Lung (tissue), 12 donors: Measurements from ENCODE around the gene MDK. TPM values are rescaled to one million over a fixed set of nuclear protein-coding genes. Genes with fewer than 3 reads are reported as not detected.

Experiments
- ATAC-seq: fragments of 200-7000 bp; cut with Tn5 transposase; one replicate; pipeline ENCODE4 v1.9.1; 2020; ENCODE audit warnings: moderate number of reproducible peaks; ENCODE audit not compliant: insufficient read depth, low FRiP score
- DNase-seq, 3 donors: peaks; one replicate each; pipeline ENCODE4 v3.0.0-alpha.2; 2013 to 2017
- H3K27ac ChIP-seq, 2 donors: one replicate each; pipeline ENCODE4 v1.5.1; 2013; ENCODE audit warnings: mild to moderate bottlenecking in 2 of 2, moderate library complexity in 2 of 2, control low read depth in 1 of 2, inconsistent platforms in 1 of 2, low read depth in 1 of 2, low read length in 1 of 2
- H3K27me3 ChIP-seq, 3 donors: one replicate each; pipeline ENCODE4 v1.5.1; 2013; ENCODE audit warnings: low read length in 2 of 3; ENCODE audit not compliant: control insufficient read depth in 3 of 3, insufficient read depth in 3 of 3
- H3K36me3 ChIP-seq, 4 donors: one replicate each; pipeline ENCODE4 v1.5.1; 2013; ENCODE audit warnings: low read length in 4 of 4, mild to moderate bottlenecking in 1 of 4, moderate library complexity in 1 of 4; ENCODE audit not compliant: control insufficient read depth in 4 of 4, insufficient read depth in 4 of 4
- H3K4me1 ChIP-seq, 5 donors: one replicate each; pipeline ENCODE4 v1.5.1; 2013; ENCODE audit warnings: low read length in 5 of 5, mild to moderate bottlenecking in 2 of 5, moderate library complexity in 1 of 5; ENCODE audit not compliant: control insufficient read depth in 5 of 5, insufficient read depth in 5 of 5
- H3K4me3 ChIP-seq: one replicate; pipeline ENCODE4 v1.5.1; 2013; ENCODE audit warnings: mild to moderate bottlenecking, control low read depth, moderate library complexity
- H3K9ac ChIP-seq, 2 donors: one replicate each; pipeline ENCODE4 v1.5.1; 2013; ENCODE audit warnings: low read length in 2 of 2, control low read depth in 1 of 2; ENCODE audit not compliant: insufficient read depth in 1 of 2
- H3K9me3 ChIP-seq, 4 donors: one replicate each; pipeline ENCODE4 v1.5.1; 2013; ENCODE audit warnings: low read length in 3 of 4, mild to moderate bottlenecking in 1 of 4, moderate library complexity in 1 of 4; ENCODE audit not compliant: control insufficient read depth in 4 of 4, insufficient read depth in 3 of 4
- CTCF ChIP-seq: IDR thresholded peaks from 2 replicates; pipeline ENCODE4 v1.5.1; 2012; ENCODE audit warnings: mild to moderate bottlenecking; ENCODE audit errors: control extremely low read depth, extremely low read depth
- WGBS, 2 donors: extraction: QIAGEN DNeasy Blood & Tissue Kit; methylation state at CpG; one replicate each; pipeline ENCODE4 v1.1.7; 2013; 5-methylcytosine and 5-hydroxymethylcytosine counted together
- polyA plus RNA-seq, 2 donors: library from polyadenylated mRNA; stranded (reverse); fragments of 200-250 nt; gene quantifications; one replicate each; pipeline ENCODE4 v1.2.1, GENCODE V29; 2013
- total RNA-seq, 2 donors: library from RNA; depleted of rRNA in 1 of 2; stranded (reverse); fragments of >200 nt in 1 of 2; gene quantifications; one replicate each; pipeline ENCODE4 v1.2.1, GENCODE V29; 2014 to 2021
- donor health status: control.
- donor health status: control.
- donor health status: Bipolar disorder and iron deficiency.
- donor health status: healthy.
- donor health status: DM: yes; HTN: yes; CAD: no.

MDK gene
- total and polyA plus RNA-seq, 4 donors = 26.9 to 134 (median 41.5) TPM

GRCh38 chr11:46376258-46377050 lies 5.0 kb upstream of the MDK start:
- Histone ChIP-seq H3K4me1 (peaks cover 0 to 6% (median 0%) of the 10 kb centered on the region in 5 donors), H3K9ac (no peak overlapping the region), H3K36me3 (peaks cover 3 to 61% (median 6%) of the 10 kb centered on the region in 4 donors), H3K4me3 (no peak overlapping the region), H3K27me3 (no peaks in the 10 kb centered on the region), H3K9me3 (no peaks in the 10 kb centered on the region), H3K27ac (no peak overlapping the region)
- DNase-seq (no peak), ATAC-seq (no peak)
- no peak for TF ChIP-seq CTCF
- 93 to 94% methylated on average over 19 of the region's 19 CpGs for WGBS, 2 donors

- H3K27ac ChIP-seq = no peak overlapping the region
- H3K27me3 ChIP-seq = no peaks in the 10 kb centered on the region
- no peaks in the 10 kb centered on the region for H3K9me3 ChIP-seq
- H3K4me1 ChIP-seq = peaks cover 0 to 6% (median 0%) of the 10 kb centered on the region in 5 donors
- H3K4me3 ChIP-seq = no peak overlapping the region
- WGBS, 2 donors = 95 to 97% methylated on average over 11 of the region's 11 CpGs
- no peak for TF ChIP-seq CTCF
- ATAC-seq (no peak), DNase-seq (no peak)
- no peak overlapping the region for H3K9ac ChIP-seq
- peaks cover 3 to 53% (median 4%) of the 10 kb centered on the region in 4 donors for H3K36me3 ChIP-seq
These were observed 4.2 kb upstream of the MDK start for GRCh38 chr11:46377290-46377689.

- no peak for TF ChIP-seq CTCF
- Histone ChIP-seq H3K4me3 (no peak overlapping the region), H3K27ac (no peak overlapping the region), H3K4me1 (peaks cover 0 to 11% (median 4%) of the 10 kb centered on the region in 5 donors), H3K27me3 (no peaks in the 10 kb centered on the region), H3K9me3 (no peaks in the 10 kb centered on the region), H3K9ac (peak overlapping the region in 1 of 2 donors; percentile 25), H3K36me3 (peaks cover 3 to 47% (median 5%) of the 10 kb centered on the region in 4 donors)
- DNase-seq = no peak
- 93 to 94% methylated on average over 5 of the region's 5 CpGs for WGBS, 2 donors
- ATAC-seq = no peak
These were observed 3.6 kb upstream of the MDK start for GRCh38 chr11:46377831-46378230.
